Activated T-helper 17 cell treated with anti-CD3 and anti-CD28 coated beads, Interleukin-2, amount 50 U/mL, for 72 hours (primary cell): Measurements from ENCODE around the gene SLC2A14. TPM values are rescaled to one million over a fixed set of nuclear protein-coding genes. Genes with fewer than 3 reads are reported as not detected.
"Not testable (repeated sequence)": the region's sequence is repeated elsewhere in the genome, so short reads cannot be mapped to it uniquely, and the experiment has no call there.

Experiments used
- ATAC-seq: fragments of 150-1000 bp; cut with Tn5 transposase; replicated peaks from 2 replicates; pipeline ENCODE4 v1.10.0; 2021; ENCODE audit warnings: mild to moderate bottlenecking, moderate library complexity
- H3K27ac Mint-ChIP-seq: one replicate; pipeline ENCODE4 v1.8.0; 2022; ENCODE audit warnings: mixed read lengths
- H3K27me3 Mint-ChIP-seq: one replicate; pipeline ENCODE4 v1.8.0; 2022; ENCODE audit warnings: mixed read lengths
- H3K36me3 Mint-ChIP-seq: one replicate; pipeline ENCODE4 v1.8.0; 2022; ENCODE audit warnings: low read depth, mild to moderate bottlenecking, mixed read lengths
- H3K4me1 Mint-ChIP-seq: one replicate; pipeline ENCODE4 v1.8.0; 2022; ENCODE audit warnings: mixed read lengths
- H3K4me3 Mint-ChIP-seq: one replicate; pipeline ENCODE4 v1.8.0; 2022; ENCODE audit warnings: mild to moderate bottlenecking, mixed read lengths
- H3K9me3 Mint-ChIP-seq: one replicate; pipeline ENCODE4 v1.8.0; 2022; ENCODE audit warnings: mixed read lengths
- total RNA-seq, 2 donors: library from RNA; stranded (reverse); gene quantifications; one replicate each; pipeline ENCODE4 v1.2.3, GENCODE V29; 2022

The SLC2A14 gene
- total RNA-seq, 2 donors from 2014 or later, result 0.58 to 2.3 TPM

DNA sequence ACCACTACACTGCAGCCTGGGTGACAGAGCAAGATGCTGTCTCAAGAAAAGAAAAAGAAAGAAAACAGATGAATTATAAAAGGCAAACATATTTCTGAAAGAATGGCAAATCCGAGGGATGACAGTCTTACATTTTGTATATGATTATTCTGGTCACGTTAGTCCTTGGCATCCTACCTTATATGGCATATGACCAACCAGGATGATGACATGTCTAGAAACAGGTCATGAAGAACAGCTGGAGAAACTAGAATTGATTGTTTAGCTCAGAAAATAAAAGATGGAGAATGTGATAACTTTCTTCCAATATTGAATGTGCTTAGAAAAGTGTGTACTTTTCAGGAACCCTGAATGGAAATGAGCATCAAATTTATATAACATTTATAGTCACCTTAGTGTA is 19.2 kb downstream of the SLC2A14 start:
- peaks cover 24% of the 10 kb centered on the region for H3K27me3 Mint-ChIP-seq
- H3K9me3 Mint-ChIP-seq, result no peaks in the 10 kb centered on the region

DNA sequence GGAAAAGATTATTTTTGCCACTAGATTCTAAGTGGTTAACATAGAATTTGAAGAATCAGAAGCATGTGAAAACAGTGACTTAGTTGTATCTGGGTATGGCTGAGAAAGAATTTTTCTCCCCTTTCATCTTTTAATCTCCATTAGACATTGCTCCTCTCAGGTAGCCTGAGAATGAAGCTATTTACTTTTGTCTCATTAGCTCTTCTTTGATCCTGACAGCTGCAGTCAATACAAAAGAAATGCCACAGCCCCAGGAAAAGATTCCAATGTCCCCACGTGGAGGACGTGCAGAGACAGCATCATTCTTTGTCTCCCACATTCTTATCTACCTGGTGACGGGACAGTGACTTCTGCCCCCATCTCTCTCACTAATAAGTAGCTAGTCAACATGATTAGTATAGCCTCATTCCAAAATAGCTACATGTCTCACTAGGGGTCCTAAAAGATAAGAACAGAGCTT is 21.1 kb downstream of the SLC2A14 start:
- H3K9me3 Mint-ChIP-seq, ATAC-seq, H3K27ac Mint-ChIP-seq, H3K4me3 Mint-ChIP-seq, H3K4me1 Mint-ChIP-seq, H3K36me3 Mint-ChIP-seq: not testable (repeated sequence)
- H3K27me3 Mint-ChIP-seq, result peaks cover 24% of the 10 kb centered on the region

More for the DNA sequence above, 19.2 kb downstream of the SLC2A14 start:
- no peaks in the 10 kb centered on the region for H3K36me3 Mint-ChIP-seq
- H3K4me3 Mint-ChIP-seq, result no peak overlapping the region
- ATAC-seq, result peak; percentile 58
- no peaks in the 10 kb centered on the region for H3K4me1 Mint-ChIP-seq
- no peak overlapping the region for H3K27ac Mint-ChIP-seq

DNA sequence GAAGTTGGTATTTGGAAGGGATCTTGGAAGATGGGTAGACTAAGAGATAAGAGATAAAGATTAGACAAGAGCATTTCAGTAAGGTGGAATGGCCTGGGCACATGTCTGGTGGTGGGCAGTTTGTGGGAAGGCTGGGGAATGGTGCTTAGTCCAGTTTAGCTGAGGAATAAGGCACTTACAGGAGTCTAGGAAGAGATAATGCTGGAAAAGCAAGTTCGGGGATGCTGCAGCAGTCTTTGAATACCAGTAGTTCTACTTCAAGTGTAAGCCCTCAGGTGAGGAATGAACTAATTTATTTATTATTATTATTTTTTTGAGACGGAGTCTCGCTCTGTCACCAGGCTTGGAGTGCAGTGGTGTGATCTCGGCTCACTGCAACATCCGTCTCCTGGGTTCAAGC is 22.6 kb downstream of the SLC2A14 start:
- not testable (repeated sequence) for H3K36me3 Mint-ChIP-seq, ATAC-seq, H3K4me1 Mint-ChIP-seq, H3K9me3 Mint-ChIP-seq, H3K4me3 Mint-ChIP-seq, H3K27ac Mint-ChIP-seq
- peaks cover 18% of the 10 kb centered on the region for H3K27me3 Mint-ChIP-seq

DNA sequence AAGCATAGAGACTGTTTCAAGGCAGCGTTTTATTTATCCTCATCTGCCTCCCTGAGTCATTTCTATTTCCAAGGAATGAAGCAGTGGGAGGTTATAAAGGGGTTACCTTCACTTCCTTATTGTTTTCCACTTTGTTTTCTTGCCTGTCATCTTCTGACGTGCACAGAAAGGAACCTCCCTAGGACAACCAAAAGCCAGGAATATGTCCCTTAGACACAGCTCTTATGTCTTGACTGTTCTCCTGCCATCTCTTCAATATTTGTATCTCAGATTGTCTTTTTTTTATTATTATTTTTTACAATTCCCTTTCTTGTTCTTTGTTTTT is 24.7 kb downstream of the SLC2A14 start:
- not testable (repeated sequence) for H3K27ac Mint-ChIP-seq, H3K4me3 Mint-ChIP-seq, H3K4me1 Mint-ChIP-seq, H3K36me3 Mint-ChIP-seq, ATAC-seq, H3K9me3 Mint-ChIP-seq
- peaks cover 14% of the 10 kb centered on the region for H3K27me3 Mint-ChIP-seq

DNA sequence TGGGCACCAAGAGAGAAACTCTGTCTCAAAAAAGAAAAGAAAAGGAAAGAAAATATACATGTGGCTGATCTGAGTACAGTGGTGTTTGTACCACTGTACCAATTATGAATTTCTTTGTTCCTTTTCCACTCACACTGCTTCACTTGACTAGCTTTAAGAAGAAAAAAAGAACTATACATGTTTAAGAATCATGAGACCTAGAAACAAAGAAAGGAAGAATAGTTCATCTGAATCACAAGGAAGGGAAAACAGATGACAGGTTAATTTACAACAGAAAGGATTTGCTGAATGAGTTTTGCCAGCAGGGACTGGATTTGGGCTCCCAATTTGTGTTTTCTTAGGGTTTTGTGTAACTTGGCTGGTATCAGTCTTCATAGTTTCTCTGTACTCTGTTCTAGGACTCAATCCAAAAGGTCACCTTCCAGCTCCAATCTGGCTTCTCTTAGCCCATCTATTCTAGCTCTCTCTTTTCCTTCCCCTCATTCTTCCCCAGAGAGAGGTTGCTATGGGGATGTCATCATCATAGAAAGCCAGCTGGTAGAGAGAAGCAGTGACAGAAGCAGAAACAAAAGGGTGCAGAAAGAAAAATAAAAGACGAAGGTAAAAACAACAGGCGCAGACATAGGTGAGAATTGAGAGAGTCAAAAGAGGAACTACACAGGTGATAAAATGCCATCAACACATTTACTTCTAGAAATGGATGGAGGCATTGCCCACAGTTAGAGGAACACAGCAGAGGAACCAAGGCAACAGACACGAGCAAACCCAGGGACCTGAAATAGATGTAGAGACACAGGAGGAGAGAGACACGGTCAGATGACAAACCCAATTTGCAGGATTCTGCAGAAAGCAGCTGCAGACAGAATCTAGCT is 25.3 kb downstream of the SLC2A14 start:
- H3K4me1 Mint-ChIP-seq, H3K4me3 Mint-ChIP-seq, H3K36me3 Mint-ChIP-seq, H3K9me3 Mint-ChIP-seq, H3K27ac Mint-ChIP-seq, ATAC-seq, H3K27me3 Mint-ChIP-seq: not testable (repeated sequence)

DNA sequence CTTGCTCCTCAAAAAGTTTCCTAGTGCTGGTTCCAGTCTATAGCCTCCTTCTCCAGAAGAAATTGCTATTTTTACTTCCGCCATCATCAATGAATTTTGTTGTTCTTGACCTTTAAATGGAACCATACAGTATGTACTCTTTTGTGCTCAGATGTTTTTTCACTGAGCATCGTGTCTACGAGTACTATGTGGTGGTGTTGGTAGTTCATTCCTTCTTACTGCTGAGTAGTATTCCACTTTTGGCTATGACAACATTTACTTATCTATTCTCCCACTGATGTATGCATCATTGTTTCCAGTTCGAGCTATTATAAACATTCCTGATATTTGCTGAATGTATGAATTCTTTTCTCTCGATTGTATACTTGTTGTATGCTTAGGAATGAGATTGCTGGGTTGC is 28.6 kb downstream of the SLC2A14 start:
- Mint-ChIP-seq H3K27ac (no peak overlapping the region), H3K9me3 (no peaks in the 10 kb centered on the region), H3K27me3 (peaks cover 6% of the 10 kb centered on the region), H3K4me3 (peak overlapping the region; percentile 38), H3K36me3 (no peaks in the 10 kb centered on the region), H3K4me1 (no peaks in the 10 kb centered on the region)
- ATAC-seq, result no peak

DNA sequence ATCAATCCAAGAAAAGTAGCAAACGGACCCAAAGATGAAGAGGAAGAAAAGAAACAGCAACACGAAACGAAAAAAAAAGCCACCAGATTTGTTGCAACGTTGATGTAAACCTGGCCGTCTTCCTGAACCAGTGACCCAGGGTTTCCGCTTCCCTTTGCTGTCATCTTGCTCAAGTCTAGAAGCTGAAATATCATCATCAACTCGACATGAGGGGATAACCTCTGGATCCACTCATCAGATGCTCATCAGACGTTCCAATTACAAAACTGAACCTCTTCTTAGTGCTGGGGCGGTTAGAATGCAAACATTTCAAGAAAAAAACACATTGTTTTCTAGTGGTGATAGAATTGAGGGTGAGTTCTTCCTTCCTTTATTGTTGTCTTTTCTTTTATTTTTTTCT is 29.1 kb downstream of the SLC2A14 start:
- peak overlapping the region; percentile 38 for H3K4me3 Mint-ChIP-seq
- not testable (repeated sequence) for H3K9me3 Mint-ChIP-seq, H3K27ac Mint-ChIP-seq, H3K4me1 Mint-ChIP-seq, H3K27me3 Mint-ChIP-seq, H3K36me3 Mint-ChIP-seq
- peak; percentile 99 for ATAC-seq

DNA sequence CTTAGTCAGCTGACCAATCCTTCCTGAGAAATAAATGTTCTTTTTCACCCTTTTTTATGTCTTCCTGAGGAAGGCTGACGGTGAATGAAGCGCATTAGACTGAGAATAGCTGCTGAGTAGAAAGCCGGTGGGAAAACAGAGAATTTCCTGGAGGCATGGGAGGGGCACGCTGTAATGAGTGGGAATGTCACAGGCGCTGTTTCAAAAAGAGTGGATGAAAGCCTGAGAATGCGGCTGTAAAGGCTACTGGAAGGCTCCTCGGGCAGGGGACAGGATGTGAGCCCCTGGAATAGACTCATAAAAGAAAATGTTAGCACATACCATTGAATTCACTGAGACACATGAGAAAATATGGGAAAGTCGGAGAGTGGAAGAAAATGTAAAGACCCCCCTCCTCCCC is 29.6 kb downstream of the SLC2A14 start:
- not testable (repeated sequence) for H3K4me1 Mint-ChIP-seq, H3K9me3 Mint-ChIP-seq, H3K27ac Mint-ChIP-seq, H3K27me3 Mint-ChIP-seq, H3K36me3 Mint-ChIP-seq
- peak; percentile 28 for ATAC-seq
- peak overlapping the region; percentile 38 for H3K4me3 Mint-ChIP-seq

DNA sequence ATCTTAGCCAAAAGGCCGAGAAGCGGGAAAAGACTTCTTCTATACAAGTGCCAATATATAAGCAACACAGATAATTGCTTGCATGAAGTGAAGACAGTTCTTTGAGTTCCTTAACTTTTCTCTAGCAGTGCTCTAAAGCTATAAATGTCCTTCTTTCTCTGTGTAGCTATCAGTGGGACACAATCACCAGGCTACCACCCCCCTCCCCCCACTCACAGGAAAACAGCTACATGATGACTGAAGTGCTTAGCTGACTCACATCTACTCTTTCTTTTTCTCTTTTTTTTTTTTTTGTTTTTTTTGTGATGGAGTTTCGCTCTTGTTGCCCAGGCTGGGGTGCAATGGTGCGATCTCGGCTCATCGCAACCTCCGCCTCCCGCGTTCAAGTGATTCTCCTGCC is 30.3 kb downstream of the SLC2A14 start:
- not testable (repeated sequence) for H3K9me3 Mint-ChIP-seq, H3K27ac Mint-ChIP-seq, H3K36me3 Mint-ChIP-seq, H3K4me1 Mint-ChIP-seq, H3K27me3 Mint-ChIP-seq, H3K4me3 Mint-ChIP-seq
- ATAC-seq, result peak; percentile 22

DNA sequence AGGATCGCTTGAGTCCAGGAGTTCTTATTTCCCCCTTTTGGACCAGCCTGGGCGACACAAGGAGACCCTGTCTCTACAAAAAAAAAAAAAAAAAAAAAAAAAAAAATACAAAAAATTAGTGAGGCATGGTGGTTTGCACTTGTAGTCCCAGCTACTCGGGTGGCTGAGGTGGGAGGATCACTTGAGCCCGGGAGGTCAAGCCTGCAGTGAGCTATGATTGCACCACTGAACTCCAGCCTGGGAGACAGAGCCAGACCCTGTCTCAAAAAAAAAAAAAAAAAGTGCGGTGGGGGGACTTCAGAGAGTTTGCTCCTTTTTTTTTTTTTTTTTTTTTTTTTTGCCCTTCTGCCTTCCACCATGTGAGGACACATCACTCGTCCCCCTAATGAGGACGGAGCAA is 32.9 kb downstream of the SLC2A14 start:
- H3K4me1 Mint-ChIP-seq, H3K27me3 Mint-ChIP-seq, ATAC-seq, H3K36me3 Mint-ChIP-seq, H3K4me3 Mint-ChIP-seq, H3K27ac Mint-ChIP-seq, H3K9me3 Mint-ChIP-seq: not testable (repeated sequence)

DNA sequence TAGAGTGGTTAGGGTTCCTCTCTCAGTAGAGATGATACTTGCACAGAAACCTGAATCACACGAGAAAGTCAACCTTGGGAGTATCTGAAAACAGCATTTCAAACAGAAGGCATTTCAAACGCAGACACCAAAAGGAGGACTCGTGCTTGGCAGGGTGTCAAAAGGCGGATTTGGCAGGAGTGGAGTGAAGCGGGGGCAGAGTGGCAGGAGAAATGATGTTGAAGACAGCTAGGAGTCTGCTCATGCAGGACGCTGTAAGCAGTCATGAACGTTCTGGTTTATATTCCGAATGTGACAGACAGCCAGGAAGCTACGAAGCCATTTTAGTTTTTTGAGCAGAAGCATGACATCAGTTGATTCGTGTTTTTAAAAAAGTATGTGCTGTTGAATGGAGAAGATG is 33.5 kb downstream of the SLC2A14 start:
- not testable (repeated sequence) for H3K4me1 Mint-ChIP-seq, H3K27me3 Mint-ChIP-seq, H3K36me3 Mint-ChIP-seq, ATAC-seq, H3K27ac Mint-ChIP-seq, H3K4me3 Mint-ChIP-seq, H3K9me3 Mint-ChIP-seq

DNA sequence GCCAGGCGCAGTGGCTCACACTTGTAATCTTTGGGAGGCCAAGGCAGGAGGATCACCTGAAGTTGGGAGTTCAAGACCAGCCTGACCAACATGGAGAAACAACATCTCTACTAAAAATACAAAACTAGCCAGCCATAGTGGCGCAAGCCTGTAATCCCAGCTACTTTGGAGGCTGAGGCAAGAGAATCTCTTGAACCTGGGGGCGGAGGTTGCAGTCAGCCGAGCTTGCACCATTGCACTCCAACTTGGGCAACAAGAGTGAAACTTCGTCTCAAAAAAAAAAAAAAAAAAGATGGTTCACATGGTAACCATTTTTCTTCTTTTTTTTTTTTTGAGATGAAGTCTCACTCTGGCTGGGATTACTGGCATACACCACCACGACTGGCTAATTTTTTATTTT is 35.3 kb downstream of the SLC2A14 start:
- Mint-ChIP-seq H3K36me3 (no peaks in the 10 kb centered on the region), H3K9me3 (no peaks in the 10 kb centered on the region), H3K27me3 (peaks cover 6% of the 10 kb centered on the region), H3K27ac (no peak overlapping the region), H3K4me3 (no peak overlapping the region), H3K4me1 (no peaks in the 10 kb centered on the region)
- ATAC-seq, result no peak

DNA sequence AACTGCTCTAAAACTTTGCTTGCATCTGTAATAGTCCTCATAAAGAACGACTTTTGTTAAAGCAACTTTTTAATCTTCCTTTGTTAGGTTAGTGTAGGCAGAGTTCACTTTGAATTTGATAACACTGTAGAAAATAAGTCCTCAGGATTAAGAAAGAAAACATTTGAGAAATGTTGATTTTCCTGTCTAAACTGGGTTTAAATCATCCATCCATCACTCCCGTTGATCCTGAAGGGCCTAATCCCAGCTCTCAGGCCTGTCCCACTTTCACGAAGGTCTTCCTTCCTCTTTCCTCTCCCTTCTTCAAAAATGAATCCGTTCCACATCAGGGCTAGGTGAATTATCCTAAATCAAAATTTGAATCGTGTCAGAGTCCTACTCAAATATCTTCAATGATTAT is 36.9 kb downstream of the SLC2A14 start:
- H3K27me3 Mint-ChIP-seq, result no peaks in the 10 kb centered on the region
- no peak overlapping the region for H3K27ac Mint-ChIP-seq
- H3K36me3 Mint-ChIP-seq, result no peaks in the 10 kb centered on the region
- no peaks in the 10 kb centered on the region for H3K9me3 Mint-ChIP-seq
- no peaks in the 10 kb centered on the region for H3K4me1 Mint-ChIP-seq
- no peak for ATAC-seq
- H3K4me3 Mint-ChIP-seq, result no peak overlapping the region

DNA sequence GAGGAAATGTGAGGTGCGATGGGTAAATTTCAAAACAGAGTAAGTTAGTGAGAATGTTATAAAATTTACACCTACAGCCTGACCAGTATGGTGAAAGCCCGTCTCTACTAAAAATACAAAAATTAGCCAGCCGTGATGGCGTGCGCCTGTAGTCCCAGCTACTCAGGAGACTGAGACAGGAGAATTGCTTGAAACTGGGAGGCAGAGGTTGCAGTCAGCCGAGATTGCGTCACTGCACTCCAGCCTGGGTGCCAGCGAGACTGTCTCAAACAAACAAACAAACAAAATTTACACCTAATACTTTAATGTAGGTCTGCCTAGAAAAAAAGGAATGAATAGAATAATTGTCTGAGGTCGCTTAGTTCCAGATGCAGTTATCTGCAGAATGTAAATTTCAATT is 37.6 kb downstream of the SLC2A14 start:
- ATAC-seq, result no peak
- no peak overlapping the region for H3K27ac Mint-ChIP-seq
- H3K27me3 Mint-ChIP-seq, result no peaks in the 10 kb centered on the region
- H3K4me3 Mint-ChIP-seq, result no peak overlapping the region
- no peaks in the 10 kb centered on the region for H3K36me3 Mint-ChIP-seq
- no peaks in the 10 kb centered on the region for H3K9me3 Mint-ChIP-seq
- no peaks in the 10 kb centered on the region for H3K4me1 Mint-ChIP-seq

DNA sequence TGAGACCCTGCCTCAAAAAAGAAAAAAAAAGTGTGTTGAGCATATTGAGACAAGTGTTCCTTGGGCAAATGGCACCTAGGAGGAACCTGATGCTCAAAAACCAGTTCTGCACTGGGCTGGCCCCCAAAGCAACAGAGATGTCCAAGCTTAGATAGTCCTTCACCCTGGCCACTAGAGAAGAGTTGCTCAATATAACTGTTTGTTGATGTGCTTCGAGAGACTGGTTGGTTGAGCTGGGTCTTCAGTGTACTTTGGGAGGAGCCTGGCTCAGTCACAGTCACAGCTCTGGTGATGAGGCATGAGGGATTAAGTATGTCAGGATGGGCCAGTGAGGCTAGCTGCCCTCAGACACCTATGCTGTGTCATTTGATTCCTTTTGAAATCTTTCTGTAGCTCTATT is 38.0 kb downstream of the SLC2A14 start:
- Mint-ChIP-seq H3K4me3 (no peak overlapping the region), H3K27me3 (no peaks in the 10 kb centered on the region), H3K27ac (no peak overlapping the region), H3K4me1 (no peaks in the 10 kb centered on the region), H3K36me3 (no peaks in the 10 kb centered on the region), H3K9me3 (no peaks in the 10 kb centered on the region)
- no peak for ATAC-seq

DNA sequence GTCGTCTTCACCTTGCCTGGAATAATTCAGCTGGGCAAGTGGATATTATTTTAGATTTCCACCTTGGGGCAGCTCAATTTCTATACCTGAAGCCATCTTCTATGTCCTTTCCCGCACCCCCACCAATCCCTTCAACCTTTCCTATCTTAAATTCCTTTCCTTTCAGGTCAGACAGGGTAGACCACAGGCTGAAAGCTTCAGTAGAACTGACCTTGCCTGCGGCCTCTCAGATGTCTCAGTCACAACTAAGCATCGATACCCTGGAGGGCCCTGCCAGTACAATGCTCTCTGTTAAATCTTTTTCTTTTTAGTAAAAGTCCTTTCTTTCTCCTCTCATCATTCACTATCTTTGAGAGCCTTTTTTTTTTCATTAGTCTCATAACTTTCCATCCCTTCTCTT is 38.9 kb downstream of the SLC2A14 start:
- no peak overlapping the region for H3K27ac Mint-ChIP-seq
- H3K4me3 Mint-ChIP-seq, result no peak overlapping the region
- no peaks in the 10 kb centered on the region for H3K4me1 Mint-ChIP-seq
- no peaks in the 10 kb centered on the region for H3K9me3 Mint-ChIP-seq
- no peaks in the 10 kb centered on the region for H3K36me3 Mint-ChIP-seq
- no peak for ATAC-seq
- H3K27me3 Mint-ChIP-seq, result no peaks in the 10 kb centered on the region
